Stimulated activated naive CD8-positive, alpha-beta T cell treated with anti-CD3 and anti-CD28 coated beads, Interleukin-15, Interleukin-2, amounts not matched to agents 100 U/mL and 50 U/mL, for 24 hours (primary cell): ENCODE data around the gene PJA1.

ENCODE experiments used
- ATAC-seq: fragments of 150-1000 bp; cut with Tn5 transposase; one replicate; pipeline ENCODE4 v1.10.0; 2021
- DNase-seq: peaks from one replicate; pipeline ENCODE4 v3.0.0; 2021

The PJA1 gene, protein sequence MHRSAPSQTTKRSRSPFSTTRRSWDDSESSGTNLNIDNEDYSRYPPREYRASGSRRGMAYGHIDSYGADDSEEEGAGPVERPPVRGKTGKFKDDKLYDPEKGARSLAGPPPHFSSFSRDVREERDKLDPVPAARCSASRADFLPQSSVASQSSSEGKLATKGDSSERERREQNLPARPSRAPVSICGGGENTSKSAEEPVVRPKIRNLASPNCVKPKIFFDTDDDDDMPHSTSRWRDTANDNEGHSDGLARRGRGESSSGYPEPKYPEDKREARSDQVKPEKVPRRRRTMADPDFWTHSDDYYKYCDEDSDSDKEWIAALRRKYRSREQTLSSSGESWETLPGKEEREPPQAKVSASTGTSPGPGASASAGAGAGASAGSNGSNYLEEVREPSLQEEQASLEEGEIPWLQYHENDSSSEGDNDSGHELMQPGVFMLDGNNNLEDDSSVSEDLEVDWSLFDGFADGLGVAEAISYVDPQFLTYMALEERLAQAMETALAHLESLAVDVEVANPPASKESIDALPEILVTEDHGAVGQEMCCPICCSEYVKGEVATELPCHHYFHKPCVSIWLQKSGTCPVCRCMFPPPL

GRCh38 chrX:69165087-69165651, at the start of gene PJA1:
TSS of gene PJA1 (minus strand) at chrX:69165453. CDS start at chrX:69163073, 2,380 bp downstream.
- peak; percentile 76 for DNase-seq
- peak; percentile 87 for ATAC-seq

GRCh38 chrX:69214463-69214862, 49.2 kb upstream of the PJA1 start:
- ATAC-seq (no peak), DNase-seq (no peak)

GRCh38 chrX:69211701-69212100, 46.4 kb upstream of the PJA1 start:
- ATAC-seq (no peak), DNase-seq (no peak)

DNA sequence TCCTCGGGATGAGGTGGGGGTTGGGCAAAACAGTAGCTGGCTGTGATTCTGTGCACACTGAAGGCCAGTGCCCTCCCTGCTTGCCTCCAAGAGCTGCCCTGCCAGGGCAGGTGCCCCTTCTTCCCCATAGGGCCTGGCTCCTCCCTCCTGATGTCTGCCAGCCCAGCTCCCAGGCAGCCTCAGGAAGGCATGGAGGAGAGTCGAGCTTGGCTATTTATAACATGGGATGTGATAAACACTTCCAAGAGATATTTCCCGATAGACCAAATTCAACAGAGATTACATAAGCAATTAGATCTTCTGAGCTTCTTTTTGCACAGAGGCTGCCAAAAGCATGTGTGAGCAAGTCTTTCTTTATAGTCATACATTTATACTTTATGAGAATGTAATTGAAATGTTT, 45.3 kb upstream of the PJA1 start:
- ATAC-seq (no peak), DNase-seq (no peak)

DNA sequence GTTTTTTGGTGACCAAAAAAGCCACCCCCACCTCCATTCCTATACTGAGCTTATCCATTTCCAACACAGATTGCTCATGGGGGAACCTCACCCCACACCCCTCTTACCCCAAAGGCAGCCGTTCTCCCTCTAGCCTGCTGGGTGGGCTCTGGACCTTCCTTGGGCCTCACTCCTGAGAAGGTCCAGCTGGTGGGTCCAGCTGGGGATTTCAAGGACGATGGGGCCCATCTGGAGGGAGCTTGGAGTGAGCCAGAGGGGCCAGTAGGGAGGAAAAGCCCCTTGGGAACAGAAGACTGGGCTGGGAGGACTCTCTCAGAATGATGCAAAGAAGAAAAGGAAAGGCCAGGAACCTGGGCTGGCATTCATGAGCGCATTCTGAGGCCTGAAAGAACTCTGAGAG, 42.0 kb upstream of the PJA1 start:
- no peak for ATAC-seq

DNA sequence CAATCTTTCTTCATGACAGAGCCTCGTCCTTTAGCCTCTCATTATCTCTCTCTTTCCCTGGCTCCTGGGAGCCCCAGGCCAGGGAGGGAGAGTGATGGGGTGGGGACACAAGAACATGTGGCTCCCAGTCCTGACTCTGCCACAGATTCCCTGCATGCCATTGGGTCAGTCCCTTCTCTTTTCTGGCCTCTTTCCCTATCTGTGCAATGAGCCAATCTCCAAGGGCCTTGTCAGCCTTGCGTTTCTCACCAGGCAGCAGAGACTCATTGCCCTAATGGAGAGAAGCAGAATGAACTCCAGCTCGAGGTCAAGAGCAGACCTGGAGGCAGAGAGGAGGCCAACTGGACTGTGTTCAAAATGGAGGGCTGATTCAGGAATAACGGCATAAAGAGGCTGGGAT, 38.4 kb upstream of the PJA1 start:
- DNase-seq, result no peak
- no peak for ATAC-seq

More for the DNA sequence above, 42.0 kb upstream of the PJA1 start:
- DNase-seq, result no peak

- ATAC-seq, result no peak
- no peak for DNase-seq
These were observed 32.4 kb upstream of the PJA1 start for GRCh38 chrX:69197690-69198089.

- DNase-seq, result no peak
- no peak for ATAC-seq
These were observed 31.4 kb upstream of the PJA1 start for GRCh38 chrX:69196666-69197065.

GRCh38 chrX:69195810-69196209, 30.6 kb upstream of the PJA1 start:
- ATAC-seq (no peak), DNase-seq (no peak)

- DNase-seq (no peak), ATAC-seq (no peak)
These were observed 29.9 kb upstream of the PJA1 start for GRCh38 chrX:69195192-69195591.

DNA sequence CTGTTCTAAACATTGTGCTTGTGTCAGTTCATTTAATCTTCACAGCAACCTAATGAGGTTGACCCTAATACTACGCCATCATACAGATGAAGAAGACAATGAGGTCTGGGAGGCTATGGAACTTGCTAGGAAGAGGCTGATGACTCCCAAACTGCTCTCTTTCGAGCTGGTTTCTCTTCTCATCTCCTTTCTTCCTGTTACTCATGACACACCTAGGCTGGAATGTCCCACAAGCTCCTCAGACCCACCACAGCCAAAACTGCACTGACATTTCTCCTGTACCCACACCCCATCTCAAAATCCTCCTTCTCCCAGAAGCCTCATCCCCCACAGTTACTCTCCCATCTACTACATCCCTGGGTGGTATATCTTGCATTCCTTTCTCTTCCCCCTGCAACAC, 27.4 kb upstream of the PJA1 start:
- ATAC-seq (no peak), DNase-seq (no peak)

GRCh38 chrX:69189576-69190371, 24.5 kb upstream of the PJA1 start:
- ATAC-seq (no peak), DNase-seq (no peak)

- DNase-seq (no peak), ATAC-seq (no peak)
These were observed 21.4 kb upstream of the PJA1 start for GRCh38 chrX:69186651-69187050.

GRCh38 chrX:69185886-69186285, 20.6 kb upstream of the PJA1 start:
- no peak for DNase-seq
- ATAC-seq, result no peak

GRCh38 chrX:69185141-69185540, 19.9 kb upstream of the PJA1 start:
- DNase-seq (no peak), ATAC-seq (no peak)

DNA sequence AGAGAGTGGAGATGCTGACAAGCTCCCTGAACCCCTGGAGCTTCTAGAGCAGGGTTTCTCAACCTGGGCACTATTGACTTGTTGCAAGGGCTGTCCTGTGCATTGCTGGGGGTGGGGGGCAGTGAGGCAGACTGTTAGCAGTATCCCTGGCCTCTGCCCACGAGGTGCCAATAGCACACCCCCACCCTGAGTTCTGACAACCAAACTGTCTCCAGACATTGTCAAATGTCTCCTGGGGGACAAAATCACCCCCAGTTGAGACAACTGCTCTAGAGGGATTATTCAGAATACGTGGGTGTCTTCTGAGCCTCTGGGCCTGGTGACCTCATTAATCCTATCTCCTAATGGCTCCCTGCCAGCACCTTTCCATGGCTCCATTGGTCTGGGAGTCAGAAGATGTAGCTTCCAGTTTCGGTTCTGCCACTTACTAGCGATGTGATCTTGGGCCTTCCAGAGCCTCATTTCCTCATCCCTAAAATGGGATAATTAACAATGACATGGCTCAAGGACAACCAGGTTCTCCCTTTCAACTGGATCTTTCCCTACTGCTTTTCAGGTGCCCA, 17.6 kb upstream of the PJA1 start:
- DNase-seq (no peak), ATAC-seq (no peak)

DNA sequence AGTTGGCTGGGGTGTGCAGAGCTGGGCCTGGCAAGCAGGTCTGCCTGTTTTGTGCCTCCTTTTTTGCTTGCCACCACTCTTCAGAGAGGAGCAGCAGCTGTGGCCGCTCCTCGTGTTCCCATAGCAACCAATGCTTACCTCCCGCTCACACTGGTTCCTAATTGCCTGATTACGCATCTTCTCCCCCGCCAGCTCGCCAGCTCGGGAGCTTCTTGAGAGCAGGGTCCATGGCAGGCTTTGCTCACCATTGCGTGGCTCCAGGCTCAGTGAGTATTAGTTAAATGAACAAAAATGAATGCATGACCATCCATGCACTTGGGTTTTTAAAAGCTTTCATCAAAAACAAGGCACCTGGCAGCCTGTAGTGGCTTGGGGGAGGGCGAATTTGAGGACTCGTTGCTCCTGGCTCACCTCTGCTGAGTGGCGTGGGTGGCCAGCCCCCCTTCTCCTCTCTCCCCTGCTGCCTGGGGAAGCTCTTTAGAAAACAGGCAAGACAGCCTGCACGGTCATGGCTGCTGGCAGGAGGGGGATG, 14.2 kb upstream of the PJA1 start:
- ATAC-seq, result no peak
- no peak for DNase-seq

- ATAC-seq (no peak), DNase-seq (no peak)
These were observed 13.3 kb upstream of the PJA1 start for GRCh38 chrX:69178592-69178991.

- ATAC-seq (no peak), DNase-seq (no peak)
These were observed 12.4 kb upstream of the PJA1 start for GRCh38 chrX:69177511-69178162.

DNA sequence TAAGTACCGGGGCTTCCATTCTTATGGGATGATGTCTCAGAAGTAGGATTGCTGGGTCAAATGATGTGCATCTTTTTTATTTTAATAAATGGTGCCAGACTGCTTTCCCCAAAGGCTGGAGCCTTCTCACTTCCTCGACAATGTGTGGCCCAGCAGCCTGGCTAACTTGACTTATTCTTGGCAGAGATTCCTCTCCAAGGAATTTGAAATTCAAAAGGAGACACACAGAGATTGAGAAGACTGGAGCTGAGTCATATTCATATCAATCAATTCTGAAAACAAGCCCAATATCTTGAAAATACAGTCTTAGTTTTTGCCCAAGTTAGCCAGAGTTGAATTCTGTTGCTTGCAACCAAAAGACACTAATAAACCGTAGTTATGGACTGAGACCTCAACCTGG, 10.8 kb upstream of the PJA1 start:
- DNase-seq (no peak), ATAC-seq (no peak)

DNA sequence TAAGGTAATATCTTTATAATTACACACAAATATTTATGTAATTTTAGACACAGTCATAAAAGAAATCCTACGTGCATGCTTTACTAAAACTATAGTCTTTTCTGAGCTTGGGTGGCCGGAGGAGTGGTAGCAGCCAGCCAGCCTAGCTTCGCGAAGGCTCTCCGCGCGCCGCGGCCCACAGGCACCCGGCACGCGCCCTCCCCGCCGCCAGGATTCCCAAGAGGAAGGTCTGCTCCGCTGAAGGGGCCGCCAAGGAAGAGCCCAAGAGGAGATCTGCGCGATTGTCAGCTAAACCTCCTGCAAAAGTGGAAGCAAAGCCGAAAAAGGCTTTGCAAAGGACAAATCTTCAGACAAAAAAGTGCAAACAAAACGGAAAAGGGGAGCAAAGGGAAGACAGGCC, 8.7 kb upstream of the PJA1 start:
- DNase-seq, result no peak
- ATAC-seq, result no peak

DNA sequence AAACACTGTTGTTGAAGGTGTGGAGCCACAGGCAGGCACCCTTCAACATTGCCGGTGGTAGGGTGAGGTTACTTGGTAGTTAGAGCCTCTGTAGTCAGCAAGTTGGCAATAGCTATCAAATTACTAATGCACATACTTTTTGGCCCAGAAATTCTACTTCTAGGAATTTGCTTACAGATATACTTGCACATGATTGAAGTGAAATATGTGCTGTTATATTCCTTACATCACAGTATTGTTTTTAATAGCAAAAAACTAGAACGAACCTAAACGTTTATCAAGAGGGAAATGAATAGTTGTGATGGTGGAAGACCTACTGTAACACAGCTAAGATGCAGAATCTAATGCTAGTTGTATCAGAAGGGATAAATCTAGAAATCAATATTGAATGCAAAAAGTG, 7.7 kb upstream of the PJA1 start:
- ATAC-seq (no peak), DNase-seq (no peak)
